Activated naive CD8-positive, alpha-beta T cell treated with anti-CD3 and anti-CD28 coated beads for 36 hours (primary cell): ENCODE data around the gene THSD7B. TPM values are rescaled to one million over a fixed set of nuclear protein-coding genes. Genes with fewer than 3 reads are reported as not detected.
"Not testable (repeated sequence)": the region's sequence is repeated elsewhere in the genome, so short reads cannot be mapped to it uniquely, and the experiment has no call there.

Experiments used
- DNase-seq: peaks from one replicate; pipeline ENCODE4 v3.0.0; 2021
- H3K27ac Mint-ChIP-seq: one replicate; pipeline ENCODE4 v1.8.0; 2022; ENCODE audit warnings: mild to moderate bottlenecking, moderate library complexity, mixed read lengths
- H3K27me3 Mint-ChIP-seq: one replicate; pipeline ENCODE4 v1.8.0; 2022; ENCODE audit warnings: mild to moderate bottlenecking, mixed read lengths
- H3K36me3 Mint-ChIP-seq: one replicate; pipeline ENCODE4 v1.8.0; 2021; ENCODE audit warnings: mild to moderate bottlenecking, mixed read lengths
- H3K4me1 Mint-ChIP-seq: one replicate; pipeline ENCODE4 v1.8.0; 2021; ENCODE audit warnings: mixed read lengths
- H3K4me3 Mint-ChIP-seq: one replicate; pipeline ENCODE4 v1.8.0; 2022; ENCODE audit warnings: mild to moderate bottlenecking, moderate library complexity, mixed read lengths
- H3K9me3 Mint-ChIP-seq: one replicate; pipeline ENCODE4 v1.8.0; 2022; ENCODE audit warnings: mixed read lengths
- total RNA-seq, 2 experiments: library from RNA; stranded (reverse); gene quantifications; one replicate each; pipeline ENCODE4 v1.2.3, GENCODE V29; 2021

THSD7B gene
- total RNA-seq, 2 experiments from 2014 or later, result not detected

- Mint-ChIP-seq H3K27me3 (no peaks in the 10 kb centered on the region), H3K4me1 (no peaks in the 10 kb centered on the region), H3K27ac (no peak overlapping the region), H3K9me3 (no peaks in the 10 kb centered on the region), H3K36me3 (no peaks in the 10 kb centered on the region), H3K4me3 (no peak overlapping the region)
- no peak for DNase-seq
Measured at GRCh38 chr2:136962105-136962725, 196.9 kb downstream of the THSD7B start.

- Mint-ChIP-seq H3K27ac (no peak overlapping the region), H3K9me3 (no peaks in the 10 kb centered on the region), H3K27me3 (no peaks in the 10 kb centered on the region), H3K4me3 (no peak overlapping the region), H3K36me3 (no peaks in the 10 kb centered on the region), H3K4me1 (no peaks in the 10 kb centered on the region)
- no peak for DNase-seq
Measured at GRCh38 chr2:136966485-136966884, 201.1 kb downstream of the THSD7B start.

GRCh38 chr2:136980303-136980702 is 215.0 kb downstream of the THSD7B start:
- no peak for DNase-seq
- Mint-ChIP-seq H3K4me1 (no peaks in the 10 kb centered on the region), H3K9me3 (peaks cover 2% of the 10 kb centered on the region), H3K4me3 (no peak overlapping the region), H3K27ac (no peak overlapping the region), H3K27me3 (no peaks in the 10 kb centered on the region), H3K36me3 (no peaks in the 10 kb centered on the region)

- H3K9me3 Mint-ChIP-seq, H3K4me3 Mint-ChIP-seq, H3K27ac Mint-ChIP-seq, H3K27me3 Mint-ChIP-seq, H3K4me1 Mint-ChIP-seq, DNase-seq, H3K36me3 Mint-ChIP-seq: not testable (repeated sequence)
Measured at GRCh38 chr2:136981689-136982088, 216.3 kb downstream of the THSD7B start.

GRCh38 chr2:136985044-136985443 is 219.7 kb downstream of the THSD7B start:
- no peaks in the 10 kb centered on the region for H3K27me3 Mint-ChIP-seq
- no peak for DNase-seq
- H3K27ac Mint-ChIP-seq, result no peak overlapping the region
- H3K4me3 Mint-ChIP-seq, result no peak overlapping the region
- H3K9me3 Mint-ChIP-seq, result no peaks in the 10 kb centered on the region
- H3K36me3 Mint-ChIP-seq, result no peaks in the 10 kb centered on the region
- H3K4me1 Mint-ChIP-seq, result no peaks in the 10 kb centered on the region

- H3K4me3 Mint-ChIP-seq, result no peak overlapping the region
- no peaks in the 10 kb centered on the region for H3K4me1 Mint-ChIP-seq
- H3K27me3 Mint-ChIP-seq, result no peaks in the 10 kb centered on the region
- no peaks in the 10 kb centered on the region for H3K36me3 Mint-ChIP-seq
- H3K27ac Mint-ChIP-seq, result no peak overlapping the region
- DNase-seq, result no peak
- H3K9me3 Mint-ChIP-seq, result no peaks in the 10 kb centered on the region
Measured at GRCh38 chr2:136986605-136987221, 221.4 kb downstream of the THSD7B start.

- Mint-ChIP-seq H3K4me1 (no peaks in the 10 kb centered on the region), H3K9me3 (no peaks in the 10 kb centered on the region), H3K36me3 (no peaks in the 10 kb centered on the region)
Measured at GRCh38 chr2:136990316-136990715, 225.0 kb downstream of the THSD7B start.

GRCh38 chr2:136994793-136995192 is 229.4 kb downstream of the THSD7B start:
- Mint-ChIP-seq H3K4me1 (no peaks in the 10 kb centered on the region), H3K36me3 (no peaks in the 10 kb centered on the region), H3K27me3 (peaks cover 4% of the 10 kb centered on the region), H3K27ac (no peak overlapping the region), H3K9me3 (no peaks in the 10 kb centered on the region), H3K4me3 (no peak overlapping the region)
- no peak for DNase-seq

More at GRCh38 chr2:136990316-136990715, 225.0 kb downstream of the THSD7B start:
- Mint-ChIP-seq H3K4me3 (no peak overlapping the region), H3K27me3 (no peaks in the 10 kb centered on the region), H3K27ac (no peak overlapping the region)
- no peak for DNase-seq

- Mint-ChIP-seq H3K27ac (no peak overlapping the region), H3K4me3 (no peak overlapping the region), H3K9me3 (no peaks in the 10 kb centered on the region), H3K4me1 (no peaks in the 10 kb centered on the region), H3K27me3 (peaks cover 4% of the 10 kb centered on the region), H3K36me3 (no peaks in the 10 kb centered on the region)
- no peak for DNase-seq
Measured at GRCh38 chr2:136997557-136997956, 232.2 kb downstream of the THSD7B start.

- Mint-ChIP-seq H3K27ac (no peak overlapping the region), H3K36me3 (no peaks in the 10 kb centered on the region), H3K4me1 (no peaks in the 10 kb centered on the region), H3K27me3 (peaks cover 4% of the 10 kb centered on the region), H3K4me3 (no peak overlapping the region), H3K9me3 (no peaks in the 10 kb centered on the region)
- no peak for DNase-seq
Measured at GRCh38 chr2:137000811-137001210, 235.5 kb downstream of the THSD7B start.

GRCh38 chr2:137002896-137003295 is 237.6 kb downstream of the THSD7B start:
- no peak overlapping the region for H3K4me3 Mint-ChIP-seq
- H3K36me3 Mint-ChIP-seq, result no peaks in the 10 kb centered on the region
- no peak for DNase-seq
- no peaks in the 10 kb centered on the region for H3K9me3 Mint-ChIP-seq
- H3K4me1 Mint-ChIP-seq, result no peaks in the 10 kb centered on the region
- H3K27ac Mint-ChIP-seq, result no peak overlapping the region
- no peaks in the 10 kb centered on the region for H3K27me3 Mint-ChIP-seq

GRCh38 chr2:137005210-137005609 is 239.9 kb downstream of the THSD7B start:
- H3K27ac Mint-ChIP-seq, result no peak overlapping the region
- H3K36me3 Mint-ChIP-seq, result no peaks in the 10 kb centered on the region
- H3K27me3 Mint-ChIP-seq, result no peaks in the 10 kb centered on the region
- H3K4me1 Mint-ChIP-seq, result no peaks in the 10 kb centered on the region
- no peak for DNase-seq
- H3K4me3 Mint-ChIP-seq, result no peak overlapping the region
- H3K9me3 Mint-ChIP-seq, result no peaks in the 10 kb centered on the region

GRCh38 chr2:137007938-137008337 is 242.6 kb downstream of the THSD7B start:
- no peak overlapping the region for H3K27ac Mint-ChIP-seq
- H3K27me3 Mint-ChIP-seq, result no peaks in the 10 kb centered on the region
- H3K9me3 Mint-ChIP-seq, result no peaks in the 10 kb centered on the region
- no peaks in the 10 kb centered on the region for H3K4me1 Mint-ChIP-seq
- no peak overlapping the region for H3K4me3 Mint-ChIP-seq
- H3K36me3 Mint-ChIP-seq, result no peaks in the 10 kb centered on the region
- no peak for DNase-seq

- H3K4me3 Mint-ChIP-seq, result no peak overlapping the region
- no peaks in the 10 kb centered on the region for H3K4me1 Mint-ChIP-seq
Measured at GRCh38 chr2:137009953-137010352, 244.6 kb downstream of the THSD7B start.

GRCh38 chr2:137020452-137021196 is 255.3 kb downstream of the THSD7B start:
- DNase-seq, result no peak
- Mint-ChIP-seq H3K27me3 (peaks cover 6% of the 10 kb centered on the region), H3K4me1 (no peaks in the 10 kb centered on the region), H3K36me3 (no peaks in the 10 kb centered on the region), H3K4me3 (no peak overlapping the region), H3K9me3 (no peaks in the 10 kb centered on the region), H3K27ac (no peak overlapping the region)

More at GRCh38 chr2:137009953-137010352, 244.6 kb downstream of the THSD7B start:
- DNase-seq, result no peak
- H3K27ac Mint-ChIP-seq, result no peak overlapping the region
- no peaks in the 10 kb centered on the region for H3K9me3 Mint-ChIP-seq
- H3K36me3 Mint-ChIP-seq, result no peaks in the 10 kb centered on the region
- H3K27me3 Mint-ChIP-seq, result no peaks in the 10 kb centered on the region
